GM06990 (cell line): Measurements from ENCODE around the gene UGT1A4.

Experiments used
- DNase-seq: peaks from one replicate; pipeline ENCODE4 v3.0.0-alpha.2; 2011; ENCODE audit not compliant: insufficient read length; ENCODE audit errors: extremely low read depth
- H3K27me3 ChIP-seq: replicated peaks from 2 replicates; pipeline ENCODE4 v1.6.0; 2011; ENCODE audit warnings: low read length; ENCODE audit not compliant: control insufficient read depth, insufficient read depth
- H3K36me3 ChIP-seq: 2 replicates; pipeline ENCODE4 v1.5.1; 2011; ENCODE audit warnings: low read length; ENCODE audit not compliant: control insufficient read depth, insufficient read depth
- H3K4me3 ChIP-seq: replicated peaks from 2 replicates; pipeline ENCODE4 v1.5.1; 2011; ENCODE audit warnings: low read depth, mild to moderate bottlenecking, control low read depth, low read length
- TF ChIP-seq, protein P1 (sequence below): IDR thresholded peaks from 2 replicates; pipeline ENCODE4 v1.5.1; 2011; ENCODE audit warnings: low read length, control low read depth, mild to moderate bottlenecking, inconsistent platforms; ENCODE audit not compliant: insufficient read depth, poor library complexity, severe bottlenecking

The UGT1A4 gene

DNA sequence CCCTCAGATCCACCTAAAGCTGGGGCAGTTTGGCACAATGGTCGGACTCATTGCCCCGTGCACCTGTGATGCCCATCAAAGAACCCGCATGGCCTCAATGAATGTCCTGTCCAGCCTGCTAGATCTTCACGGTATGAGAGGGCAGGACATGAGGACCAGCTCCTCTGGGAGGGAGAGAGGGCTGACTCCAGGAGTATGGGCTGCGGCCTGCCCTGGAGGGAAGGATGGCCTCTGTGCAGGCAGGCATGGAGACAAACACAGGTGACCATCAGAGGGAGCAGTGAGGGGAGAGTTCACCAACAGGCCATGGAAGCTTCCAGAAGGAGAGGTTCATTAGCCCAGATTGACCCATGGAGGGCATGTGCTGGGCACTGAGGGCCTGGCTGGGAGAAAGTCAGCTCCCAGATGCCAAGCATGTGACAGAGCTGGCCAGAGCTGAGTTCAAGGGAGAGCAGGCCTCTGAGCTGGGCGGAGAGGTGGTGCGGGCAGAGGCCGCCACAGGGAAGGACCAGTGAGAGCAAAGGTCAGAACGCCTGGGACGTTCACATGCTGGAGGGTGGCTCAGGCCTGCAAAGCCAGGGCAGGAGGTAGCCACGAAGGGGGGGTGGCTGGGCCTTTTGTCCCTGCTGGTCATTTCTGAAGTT, 99.6 kb downstream of the UGT1A4 start:
- H3K36me3 ChIP-seq: no peaks in the 10 kb centered on the region
- TF ChIP-seq, protein P1, sequence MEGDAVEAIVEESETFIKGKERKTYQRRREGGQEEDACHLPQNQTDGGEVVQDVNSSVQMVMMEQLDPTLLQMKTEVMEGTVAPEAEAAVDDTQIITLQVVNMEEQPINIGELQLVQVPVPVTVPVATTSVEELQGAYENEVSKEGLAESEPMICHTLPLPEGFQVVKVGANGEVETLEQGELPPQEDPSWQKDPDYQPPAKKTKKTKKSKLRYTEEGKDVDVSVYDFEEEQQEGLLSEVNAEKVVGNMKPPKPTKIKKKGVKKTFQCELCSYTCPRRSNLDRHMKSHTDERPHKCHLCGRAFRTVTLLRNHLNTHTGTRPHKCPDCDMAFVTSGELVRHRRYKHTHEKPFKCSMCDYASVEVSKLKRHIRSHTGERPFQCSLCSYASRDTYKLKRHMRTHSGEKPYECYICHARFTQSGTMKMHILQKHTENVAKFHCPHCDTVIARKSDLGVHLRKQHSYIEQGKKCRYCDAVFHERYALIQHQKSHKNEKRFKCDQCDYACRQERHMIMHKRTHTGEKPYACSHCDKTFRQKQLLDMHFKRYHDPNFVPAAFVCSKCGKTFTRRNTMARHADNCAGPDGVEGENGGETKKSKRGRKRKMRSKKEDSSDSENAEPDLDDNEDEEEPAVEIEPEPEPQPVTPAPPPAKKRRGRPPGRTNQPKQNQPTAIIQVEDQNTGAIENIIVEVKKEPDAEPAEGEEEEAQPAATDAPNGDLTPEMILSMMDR: no peak
- DNase-seq: no peak
- H3K4me3 ChIP-seq: no peak overlapping the region
- peaks cover 2% of the 10 kb centered on the region; the same call in 1 of the 2 replicates for H3K27me3 ChIP-seq

DNA sequence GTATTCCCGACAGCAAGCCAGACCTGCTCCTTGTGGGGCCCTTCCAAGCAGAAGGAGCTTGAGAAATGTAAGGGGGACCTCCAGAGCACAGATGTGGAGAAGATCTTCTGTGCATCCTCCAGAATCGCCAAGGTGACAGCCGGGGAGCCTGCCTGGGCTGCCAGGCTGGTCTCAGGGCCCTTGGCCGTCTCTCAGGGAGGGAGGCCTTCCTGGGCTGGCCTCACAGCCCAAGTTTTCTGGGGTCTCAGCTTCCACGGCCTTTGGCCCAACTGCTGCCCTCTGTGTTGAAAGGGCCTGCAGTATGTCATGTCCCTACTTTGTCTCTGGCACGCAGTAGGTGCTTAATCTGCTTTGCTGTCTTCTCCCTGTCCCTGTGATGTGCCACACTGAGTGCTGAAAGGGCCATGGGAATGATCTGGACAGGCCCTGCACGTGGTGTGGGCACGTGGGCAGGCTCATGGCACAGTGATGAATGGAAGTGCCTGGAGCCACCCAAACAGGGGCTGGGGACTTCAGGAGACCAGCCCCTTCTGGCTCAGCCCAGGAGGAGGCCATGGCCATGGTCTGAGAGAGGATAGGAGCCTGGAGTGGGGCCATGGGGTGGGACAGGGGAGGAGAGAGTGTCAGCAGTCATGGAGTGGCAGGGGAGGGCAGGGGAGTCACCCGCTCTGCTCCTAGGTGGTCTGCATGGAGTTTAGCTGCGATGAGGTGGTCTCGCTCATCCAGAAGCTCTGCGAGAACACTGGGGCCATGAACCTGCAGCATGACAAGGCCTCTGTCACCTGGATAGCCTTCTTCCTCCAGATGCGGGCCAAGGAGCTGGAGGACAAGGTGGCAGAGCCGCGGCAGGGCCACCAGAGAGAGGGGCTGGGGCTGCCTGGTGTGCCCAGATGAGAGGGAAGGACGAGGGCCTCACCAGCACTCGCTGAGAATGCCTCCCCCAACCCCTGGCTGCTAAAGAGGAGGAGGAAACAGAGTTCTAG, 100.4 kb downstream of the UGT1A4 start:
- TF ChIP-seq, protein P1: no peak
- Histone ChIP-seq H3K36me3 (no peaks in the 10 kb centered on the region), H3K4me3 (no peak overlapping the region), H3K27me3 (peaks cover 2% of the 10 kb centered on the region; the same call in 1 of the 2 replicates)
- no peak for DNase-seq

DNA sequence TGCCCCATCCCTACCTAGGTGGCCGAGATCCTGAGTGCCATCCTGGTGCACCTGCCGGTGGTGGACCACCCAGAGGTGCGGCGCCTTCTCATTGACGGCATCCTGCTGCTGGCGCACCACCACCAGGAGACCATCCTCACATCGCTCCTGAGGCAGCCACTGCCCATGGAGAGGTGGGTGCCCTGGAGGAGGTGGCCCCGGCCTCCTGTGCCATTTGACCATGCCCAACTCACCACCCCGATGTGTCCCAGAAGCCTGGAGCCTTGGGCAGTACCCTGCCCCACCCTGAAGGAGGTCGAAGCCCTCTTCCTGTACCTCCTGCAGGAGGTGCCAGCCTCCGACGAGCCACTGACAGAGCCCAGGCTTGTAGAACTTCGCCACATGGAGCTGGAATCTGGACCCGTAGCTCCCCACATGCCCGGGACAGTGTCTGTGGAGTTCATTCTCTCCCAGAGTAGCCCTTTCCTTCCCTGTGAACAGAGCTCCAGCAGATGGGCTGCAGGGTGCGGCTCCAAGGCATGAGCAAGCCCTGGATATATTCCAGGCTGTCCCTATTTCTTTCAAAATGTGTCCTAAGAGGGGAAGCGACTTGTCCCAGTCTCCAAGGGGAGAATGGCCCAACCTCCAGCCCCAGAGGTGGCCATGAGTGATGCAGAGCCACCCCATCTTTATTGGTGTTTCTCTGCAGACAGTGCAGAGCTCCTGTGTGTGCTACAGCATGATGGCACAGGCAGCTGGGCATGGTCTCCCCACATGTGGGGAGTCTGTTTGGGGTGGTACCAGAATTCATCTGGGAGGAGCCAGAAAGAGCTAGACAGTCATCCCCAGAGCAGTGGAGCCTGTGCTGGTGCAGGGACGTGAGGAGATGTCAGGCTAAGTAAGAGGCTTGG, 101.6 kb downstream of the UGT1A4 start:
- no peak overlapping the region for H3K4me3 ChIP-seq
- DNase-seq: no peak
- no peaks in the 10 kb centered on the region for H3K36me3 ChIP-seq
- TF ChIP-seq, protein P1: no peak
- peaks cover 2% of the 10 kb centered on the region; the same call in 1 of the 2 replicates for H3K27me3 ChIP-seq

DNA sequence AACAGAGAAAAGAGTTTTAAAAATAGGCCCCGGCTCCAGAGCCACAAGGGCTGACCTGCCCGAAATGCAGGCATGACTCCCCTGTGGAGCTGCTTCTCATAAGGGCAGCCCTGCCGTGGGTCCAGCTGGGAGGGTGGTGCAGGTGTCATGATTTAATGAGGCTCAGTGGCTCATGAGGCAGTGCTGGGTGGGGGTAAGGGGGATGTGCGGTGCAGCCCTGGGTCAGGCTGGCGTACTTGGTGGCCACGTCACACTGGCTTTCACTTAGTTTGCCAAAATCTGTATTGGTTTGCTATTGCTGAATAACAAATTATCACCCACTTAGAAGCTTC, 102.2 kb downstream of the UGT1A4 start:
- no peak for DNase-seq

DNA sequence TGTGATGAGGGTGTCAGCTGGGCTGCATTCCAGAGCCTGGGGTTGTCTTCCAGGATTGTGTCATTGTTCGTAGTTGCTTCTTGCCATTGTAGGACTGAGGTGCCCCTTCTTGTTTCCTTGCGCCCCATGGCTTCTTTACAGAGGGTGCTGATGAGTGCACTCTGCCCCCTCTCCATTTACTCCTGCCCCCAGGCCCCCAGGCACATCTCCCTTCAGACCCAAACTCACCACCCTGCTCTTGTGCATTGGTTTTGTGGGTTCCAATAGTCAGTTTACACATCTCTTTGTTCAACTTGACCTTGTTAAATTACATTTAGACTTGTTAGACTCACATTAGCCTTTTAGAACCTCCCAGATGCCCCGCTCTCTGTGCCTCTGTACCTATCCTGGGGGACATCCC, 102.7 kb downstream of the UGT1A4 start:
- Histone ChIP-seq H3K27me3 (peaks cover 2% of the 10 kb centered on the region; the same call in 1 of the 2 replicates), H3K36me3 (no peaks in the 10 kb centered on the region), H3K4me3 (no peak overlapping the region)
- DNase-seq: no peak
- TF ChIP-seq, protein P1: no peak

More for the DNA sequence above, 102.2 kb downstream of the UGT1A4 start:
- no peaks in the 10 kb centered on the region for H3K36me3 ChIP-seq
- TF ChIP-seq, protein P1: no peak
- H3K27me3 ChIP-seq: peaks cover 2% of the 10 kb centered on the region; the same call in 1 of the 2 replicates
- no peak overlapping the region for H3K4me3 ChIP-seq
